Ovary (tissue), 9 donors: Measurements from ENCODE around the gene FBXL2. TPM values are rescaled to one million over a fixed set of nuclear protein-coding genes. Genes with fewer than 3 reads are reported as not detected.

Source experiments
- DNase-seq, 5 donors: peaks; one replicate each; pipeline ENCODE4 v3.0.0-alpha.2; 2019 to 2020
- H3K27ac ChIP-seq, 2 donors: fragments of 200-600 bp; one replicate each; pipeline versions ENCODE4 v1.5.1 to v1.8.0; 2019 to 2022
- H3K27me3 ChIP-seq: fragments of 200-600 bp; one replicate; pipeline ENCODE4 v1.8.0; 2022
- H3K36me3 ChIP-seq: fragments of 200-600 bp; sonication (generic); one replicate; pipeline ENCODE4 v1.5.1; 2019
- H3K4me1 ChIP-seq: one replicate; pipeline ENCODE4 v1.8.1; 2013; ENCODE audit warnings: mild to moderate bottlenecking, moderate library complexity; ENCODE audit not compliant: insufficient read depth
- H3K4me3 ChIP-seq: fragments of 200-600 bp; sonication (generic); one replicate; pipeline ENCODE4 v1.5.1; 2017
- H3K9me3 ChIP-seq, 2 donors: fragments of 200-600 bp in 1 of 2; sonication (generic) in 1 of 2; one replicate each; pipeline versions ENCODE4 v1.5.1 to v1.8.1; 2013 to 2019; ENCODE audit warnings: mild to moderate bottlenecking in 1 of 2, moderate library complexity in 1 of 2
- CTCF ChIP-seq, 3 donors: fragments of 450-650 bp in 2 of 3; fragments of 200-600 bp in 1 of 3; IDR thresholded peaks; one replicate each; pipeline versions ENCODE4 v1.5.1 to v1.8.0; 2016 to 2022; ENCODE audit warnings: antibody characterized with exemption in 3 of 3, mild to moderate bottlenecking in 1 of 3
- EP300 ChIP-seq: sonication (generic); formaldehyde crosslinking; IDR thresholded peaks from one replicate; pipeline ENCODE4 v1.6.1; 2017; ENCODE audit warnings: antibody characterized with exemption
- POLR2A ChIP-seq: fragments of 450-650 bp; IDR thresholded peaks from one replicate; pipeline ENCODE4 v1.6.1; 2017; ENCODE audit warnings: antibody characterized with exemption, mild to moderate bottlenecking, moderate library complexity
- WGBS, 3 donors: extraction: QIAGEN DNeasy Blood & Tissue Kit in 1 of 3; methylation state at CpG; one replicate each; pipeline versions ENCODE4 v1.1.5 to v1.1.7; 2013 to 2017; 5-methylcytosine and 5-hydroxymethylcytosine counted together
- intact Hi-C, 4 donors: fragments of 100-400 bp; cut with DNase I; formaldehyde crosslinking; loops; one replicate each; pipeline versions ENCODE4 v1.11.0 to v1.15.1; 2022 to 2023
- polyA plus RNA-seq, 2 donors: library from polyadenylated mRNA; stranded (reverse); fragments of 200-250 nt in 1 of 2; fragments of 350-450 nt in 1 of 2; fragmentation: Illumina TruSeq in 1 of 2; extraction: RNeasy Lipid Tissue Mini Kit (QIAGEN cat#74804) in 1 of 2; gene quantifications; one replicate each; pipeline ENCODE4 v1.2.3, GENCODE V29; 2013 to 2014
- total RNA-seq, 7 donors: library from RNA; depleted of rRNA in 2 of 7; stranded (reverse); fragments of >200 nt in 2 of 7; fragmentation: NEBNext Ultra II Directional in 3 of 7; extraction: Animal tissue kit (Norgen Biotek cat#: 25700) in 3 of 7; gene quantifications; one replicate each; pipeline versions ENCODE4 v1.1.0 to v1.2.4, GENCODE V29; 2016 to 2023
- donor health status: DM: no; HTN: no; CAD: no; lungs with moderate emphysema.
- donor health status: DM: no; HTN: no; CAD: no.
- donor health status: Bipolar disorder and iron deficiency.
- donor health status: DM: yes; HTN: yes; CAD: no.
- donor health status: DM: no; HTN: no; CAD: no.
- donor health status: DM: yes; HTN: yes; CAD: no.

FBXL2 gene
- total and polyA plus RNA-seq, 9 donors, result 4.6 to 19.3 (median 9.5) TPM

- H3K4me1 ChIP-seq, result no peaks in the 10 kb centered on the region
- H3K27ac ChIP-seq, result no peak overlapping the region
- no peaks in the 10 kb centered on the region for H3K9me3 ChIP-seq
- DNase-seq, result no peak
- H3K36me3 ChIP-seq, result no peaks in the 10 kb centered on the region
- intact Hi-C loops, result loop anchor here (5.0 to 10.0 kb wide), 2 partner anchors 241 to 418 kb away; partner anchors contain the start of gene CCR4 (in 1 of the 4)
- TF ChIP-seq EP300, result no peak
- peak in 1 of 3 donors; percentile 3 for TF ChIP-seq CTCF (IDR thresholded peaks at IDR 0.05)
- TF ChIP-seq POLR2A, result no peak
- H3K4me3 ChIP-seq, result no peak overlapping the region
- H3K27me3 ChIP-seq, result no peaks in the 10 kb centered on the region
- WGBS, 3 donors, result 39 to 54% (median 45%) methylated on average over 6 of the region's 6 CpGs
These were observed 95.8 kb downstream of the FBXL2 start for GRCh38 chr3:33373082-33373437.

GRCh38 chr3:33377489-33377888 is 100.2 kb downstream of the FBXL2 start:
- 79 to 91% (median 87%) methylated on average over 3 of the region's 3 CpGs for WGBS, 3 donors
- TF ChIP-seq CTCF (IDR thresholded peaks at IDR 0.05), result no peak
- TF ChIP-seq POLR2A, result no peak
- no peak for TF ChIP-seq EP300
- Histone ChIP-seq H3K27ac (no peak overlapping the region), H3K4me1 (no peaks in the 10 kb centered on the region), H3K27me3 (no peaks in the 10 kb centered on the region), H3K9me3 (no peaks in the 10 kb centered on the region), H3K36me3 (no peaks in the 10 kb centered on the region), H3K4me3 (no peak overlapping the region)
- no peak for DNase-seq
- intact Hi-C loops, result loop anchor here in 1 of 4 donors (10.0 kb wide), 1 partner anchor 423 kb away; the partner anchor contains the start of gene CCR4

GRCh38 chr3:33377931-33378330 is 100.7 kb downstream of the FBXL2 start:
- no peaks in the 10 kb centered on the region for H3K36me3 ChIP-seq
- H3K9me3 ChIP-seq, result no peaks in the 10 kb centered on the region
- TF ChIP-seq EP300, result no peak
- no peak for TF ChIP-seq POLR2A
- no peak for TF ChIP-seq CTCF (IDR thresholded peaks at IDR 0.05)
- H3K27me3 ChIP-seq, result no peaks in the 10 kb centered on the region
- H3K4me3 ChIP-seq, result no peak overlapping the region
- intact Hi-C loops, result loop anchor here in 1 of 4 donors (10.0 kb wide), 1 partner anchor 423 kb away; the partner anchor contains the start of gene CCR4
- 91 to 93% (median 91%) methylated on average over 3 of the region's 3 CpGs for WGBS, 3 donors
- DNase-seq, result no peak
- no peaks in the 10 kb centered on the region for H3K4me1 ChIP-seq
- no peak overlapping the region for H3K27ac ChIP-seq

GRCh38 chr3:33380653-33381052 is 103.4 kb downstream of the FBXL2 start:
- no peaks in the 10 kb centered on the region for H3K36me3 ChIP-seq
- DNase-seq, result no peak

More at GRCh38 chr3:33380653-33381052, 103.4 kb downstream of the FBXL2 start:
- H3K9me3 ChIP-seq, result no peaks in the 10 kb centered on the region
- intact Hi-C loops, result no loop called here
- H3K4me1 ChIP-seq, result no peaks in the 10 kb centered on the region
- no peak overlapping the region for H3K4me3 ChIP-seq
- no peak overlapping the region for H3K27ac ChIP-seq
- H3K27me3 ChIP-seq, result no peaks in the 10 kb centered on the region
- no peak for TF ChIP-seq POLR2A
- no peak for TF ChIP-seq EP300
- TF ChIP-seq CTCF (IDR thresholded peaks at IDR 0.05), result no peak
- WGBS, 3 donors, result 92 to 95% (median 93%) methylated on average over 3 of the region's 3 CpGs
